EH (cell line): ENCODE results near the gene KAT2B.

Source experiments
- DNase-seq: peaks from one replicate; pipeline ENCODE4 v3.0.0-alpha.2; 2015; ENCODE audit warnings: low read depth

Gene KAT2B

GRCh38 chr3:20096135-20096685, 56.0 kb downstream of the KAT2B start:
- DNase-seq, result peak; percentile 19

GRCh38 chr3:20097015-20097414, 56.8 kb downstream of the KAT2B start:
- no peak for DNase-seq

GRCh38 chr3:20099060-20099459, 58.8 kb downstream of the KAT2B start:
- DNase-seq, result no peak

- no peak for DNase-seq
Observed at GRCh38 chr3:20100151-20100550, 59.9 kb downstream of the KAT2B start.

GRCh38 chr3:20101041-20101440, 60.8 kb downstream of the KAT2B start:
- no peak for DNase-seq

GRCh38 chr3:20103731-20104130, 63.5 kb downstream of the KAT2B start:
- DNase-seq, result no peak

GRCh38 chr3:20104167-20104661, 64.0 kb downstream of the KAT2B start:
- DNase-seq, result no peak

- DNase-seq, result no peak
Observed at GRCh38 chr3:20105513-20106280, 65.5 kb downstream of the KAT2B start.

GRCh38 chr3:20107722-20108121, 67.5 kb downstream of the KAT2B start:
- DNase-seq, result no peak

GRCh38 chr3:20108869-20109268, 68.6 kb downstream of the KAT2B start:
- DNase-seq, result no peak

- DNase-seq, result no peak
Observed at GRCh38 chr3:20110826-20111225, 70.6 kb downstream of the KAT2B start.

GRCh38 chr3:20111836-20112235, 71.6 kb downstream of the KAT2B start:
- DNase-seq, result no peak

GRCh38 chr3:20121088-20121487, 80.8 kb downstream of the KAT2B start:
- DNase-seq, result peak; percentile 18

- no peak for DNase-seq
Observed at GRCh38 chr3:20123131-20123652, 82.9 kb downstream of the KAT2B start.

- no peak for DNase-seq
Observed at GRCh38 chr3:20125289-20125688, 85.0 kb downstream of the KAT2B start.

GRCh38 chr3:20125897-20126296, 85.7 kb downstream of the KAT2B start:
- DNase-seq, result no peak

- no peak for DNase-seq
Observed at GRCh38 chr3:20128358-20128757, 88.1 kb downstream of the KAT2B start.

GRCh38 chr3:20130106-20130505, 89.9 kb downstream of the KAT2B start:
- DNase-seq, result no peak

GRCh38 chr3:20136231-20136630, 96.0 kb downstream of the KAT2B start:
- DNase-seq, result no peak

GRCh38 chr3:20137647-20138046, 97.4 kb downstream of the KAT2B start:
- no peak for DNase-seq

GRCh38 chr3:20140881-20141280, 100.6 kb downstream of the KAT2B start:
- no peak for DNase-seq

GRCh38 chr3:20141316-20141715, 101.1 kb downstream of the KAT2B start:
- DNase-seq, result no peak

GRCh38 chr3:20141851-20142250, 101.6 kb downstream of the KAT2B start:
- peak; percentile 24 for DNase-seq

GRCh38 chr3:20142517-20142916, 102.3 kb downstream of the KAT2B start:
- no peak for DNase-seq
